ENCODE results near the gene TLCD5. TPM values are rescaled to one million over a fixed set of nuclear protein-coding genes. Genes with fewer than 3 reads are reported as not detected.

Gene TLCD5
- total RNA-seq, 4 donors from 2014 or later, result 1.3 to 9.4 (median 1.5) TPM; not detected in 1

GRCh38 chr11:120335556-120335907, 10.4 kb downstream of the TLCD5 start:
- Histone ChIP-seq H3K4me1 (peaks cover 4 to 41% (median 31%) of the 10 kb centered on the region in 4 donors), H3K36me3 (no peaks in the 10 kb centered on the region), H3K4me3 (peak overlapping the region; percentile 54 to 99 (median 78)), H3K9me3 (no peaks in the 10 kb centered on the region), H3K27me3 (no peaks in the 10 kb centered on the region), H3K27ac (peak overlapping the region; percentile 94 to 100 (median 98))
- intact Hi-C loops (cut with DNase I; ENCODE audit: low total_unique reads), result loop anchor here (2.0 kb wide), 1 partner anchor 95 kb away; no protein-coding TSS in a partner anchor
- no peak for DNase-seq
- WGBS, 2 donors (ENCODE audit: low coverage in 1 of 2), result 1 to 3% methylated on average over 3 to 19 of the region's 19 CpGs
- TF ChIP-seq POLR2AphosphoS5 (IDR thresholded peaks at IDR 0.05), result no peak
- TF ChIP-seq, protein P1, sequence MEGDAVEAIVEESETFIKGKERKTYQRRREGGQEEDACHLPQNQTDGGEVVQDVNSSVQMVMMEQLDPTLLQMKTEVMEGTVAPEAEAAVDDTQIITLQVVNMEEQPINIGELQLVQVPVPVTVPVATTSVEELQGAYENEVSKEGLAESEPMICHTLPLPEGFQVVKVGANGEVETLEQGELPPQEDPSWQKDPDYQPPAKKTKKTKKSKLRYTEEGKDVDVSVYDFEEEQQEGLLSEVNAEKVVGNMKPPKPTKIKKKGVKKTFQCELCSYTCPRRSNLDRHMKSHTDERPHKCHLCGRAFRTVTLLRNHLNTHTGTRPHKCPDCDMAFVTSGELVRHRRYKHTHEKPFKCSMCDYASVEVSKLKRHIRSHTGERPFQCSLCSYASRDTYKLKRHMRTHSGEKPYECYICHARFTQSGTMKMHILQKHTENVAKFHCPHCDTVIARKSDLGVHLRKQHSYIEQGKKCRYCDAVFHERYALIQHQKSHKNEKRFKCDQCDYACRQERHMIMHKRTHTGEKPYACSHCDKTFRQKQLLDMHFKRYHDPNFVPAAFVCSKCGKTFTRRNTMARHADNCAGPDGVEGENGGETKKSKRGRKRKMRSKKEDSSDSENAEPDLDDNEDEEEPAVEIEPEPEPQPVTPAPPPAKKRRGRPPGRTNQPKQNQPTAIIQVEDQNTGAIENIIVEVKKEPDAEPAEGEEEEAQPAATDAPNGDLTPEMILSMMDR (IDR thresholded peaks at IDR 0.05), result peak in 1 of 5 experiments; percentile 11
- in situ Hi-C loops (cut with MboI; ENCODE audit: low pct_ligation_motif_present in 1 of 4, low pct_unique_long_range_greater_than_20kb in 1 of 4, low sequenced_read_pairs in 3 of 4), result loop anchor here in 1 of 4 donors (25.0 kb wide), 1 partner anchor 102 kb away; no protein-coding TSS in a partner anchor

DNA sequence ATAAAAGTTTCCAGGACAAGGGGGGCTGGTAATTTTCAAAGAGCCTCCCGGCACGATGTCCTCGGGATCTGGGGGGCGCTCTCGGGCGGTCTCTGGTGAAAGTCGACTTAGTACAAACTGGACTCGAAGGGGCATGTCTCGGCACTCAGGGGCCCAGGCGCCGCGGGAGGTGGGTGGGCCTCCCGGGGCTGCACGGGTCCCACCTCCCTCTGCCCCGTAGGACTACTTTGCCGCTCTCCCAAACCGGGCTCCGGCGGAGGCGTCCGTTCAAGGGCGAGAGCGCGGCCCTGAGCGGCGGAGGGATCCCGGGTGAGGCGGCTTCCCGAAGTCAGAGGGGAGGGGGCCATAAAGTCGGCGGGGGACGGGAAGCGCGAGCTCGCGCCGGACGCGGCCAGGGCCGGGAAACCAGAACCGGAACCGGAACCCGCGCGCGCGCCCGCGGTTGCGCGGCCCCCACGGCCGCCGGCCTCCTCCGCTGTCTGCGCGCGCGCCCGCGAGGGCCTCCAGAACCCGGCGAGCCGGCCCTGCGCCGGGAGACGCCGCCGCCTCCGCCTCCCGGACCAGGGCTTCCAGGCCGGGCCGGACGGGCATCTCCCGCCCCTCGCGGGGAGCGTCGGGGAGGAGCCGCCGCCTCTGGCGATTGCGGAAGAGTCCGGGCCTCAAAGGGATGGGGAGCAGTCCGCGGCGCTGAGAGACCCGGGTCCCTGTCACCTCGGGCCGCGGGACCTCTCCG, 11.0 kb downstream of the TLCD5 start, which contains the start of gene ARHGEF12:
Gene ARHGEF12, plus strand, starts transcription at position 506 of the 733 bp plus-strand sequence. CDS start 831 bp downstream, outside the sequence.
- Histone ChIP-seq H3K36me3 (no peaks in the 10 kb centered on the region), H3K27ac (peak within 1 kb of the TSS; percentile 94 to 100 (median 98)), H3K9me3 (no peaks in the 10 kb centered on the region), H3K4me1 (peaks cover 7 to 46% (median 36%) of the 10 kb centered on the region in 4 donors), H3K27me3 (no peaks in the 10 kb centered on the region), H3K4me3 (peak within 1 kb of the TSS; percentile 72 to 99 (median 82))
- 1% methylated on average over 65 of the region's 92 CpGs; no CpG with 5 or more reads in 1 of the 2 donors for WGBS, 2 donors (ENCODE audit: low coverage in 1 of 2)
- TF ChIP-seq EP300 (IDR thresholded peaks at IDR 0.05; ENCODE audit: low read depth) (no peak), POLR2AphosphoS5 (IDR thresholded peaks at IDR 0.05) (peak; percentile 31 to 80 (median 77)), POLR2A (IDR thresholded peaks at IDR 0.05) (peak; percentile 79)
- TF ChIP-seq, protein P1 (IDR thresholded peaks at IDR 0.05), result peak in 4 of 5 experiments; percentile 1 to 30 (median 18)
- intact Hi-C loops (cut with DNase I; ENCODE audit: low total_unique reads) (loop anchor here (2.0 kb wide), 1 partner anchor 95 kb away; no protein-coding TSS in a partner anchor), in situ Hi-C loops (cut with MboI; ENCODE audit: low pct_ligation_motif_present in 1 of 4, low pct_unique_long_range_greater_than_20kb in 1 of 4, low sequenced_read_pairs in 3 of 4) (loop anchor here in 1 of 4 donors (25.0 kb wide), 1 partner anchor 101 kb away; no protein-coding TSS in a partner anchor)
- peak; percentile 96 for DNase-seq

DNA sequence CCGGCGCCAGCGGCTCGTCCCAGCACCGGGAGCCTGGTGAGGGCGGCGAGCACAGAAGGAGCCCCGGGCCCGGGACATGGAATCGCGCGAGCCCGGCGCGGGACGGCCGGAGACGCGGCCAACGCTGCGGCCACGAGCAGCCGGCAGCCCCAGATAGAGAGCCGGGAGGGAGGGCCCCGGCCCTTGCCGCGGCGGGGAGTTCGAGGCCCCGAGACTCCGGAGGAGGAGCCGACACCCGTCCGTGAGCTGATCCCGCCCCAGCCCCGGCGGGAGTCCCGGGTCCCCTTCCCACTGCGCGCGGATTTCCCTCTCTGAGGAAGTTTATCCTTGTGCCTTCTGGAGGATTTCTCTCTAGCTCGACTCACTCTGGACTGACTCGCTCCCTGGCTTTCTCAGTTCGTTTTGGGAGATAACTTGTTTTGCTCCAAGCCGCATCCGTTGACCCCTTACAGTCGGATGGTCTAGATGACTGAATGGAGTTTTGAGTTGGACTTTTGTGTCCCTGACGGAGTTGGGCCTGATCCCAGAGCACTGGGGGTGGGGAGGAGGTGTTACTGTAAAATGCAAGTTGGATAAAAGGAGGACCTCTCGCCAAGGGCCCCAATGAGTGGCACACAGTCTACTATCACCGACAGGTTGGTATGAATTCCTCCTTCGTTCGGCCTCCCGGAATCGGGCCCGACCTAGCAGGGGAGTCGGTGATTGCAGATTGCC, 11.7 kb downstream of the TLCD5 start:
- intact Hi-C loops (cut with DNase I; ENCODE audit: low total_unique reads), result no loop called here
- Histone ChIP-seq H3K4me3 (peak overlapping the region; percentile 72 to 99 (median 82)), H3K36me3 (no peaks in the 10 kb centered on the region), H3K9me3 (no peaks in the 10 kb centered on the region), H3K4me1 (peaks cover 8 to 50% (median 37%) of the 10 kb centered on the region in 4 donors), H3K27me3 (no peaks in the 10 kb centered on the region), H3K27ac (peak overlapping the region; percentile 94 to 100 (median 98))
- TF ChIP-seq EP300 (IDR thresholded peaks at IDR 0.05; ENCODE audit: low read depth) (no peak), POLR2AphosphoS5 (IDR thresholded peaks at IDR 0.05) (peak in 1 of 3 donors; percentile 1)
- peak; percentile 62 for DNase-seq
- in situ Hi-C loops (cut with MboI; ENCODE audit: low pct_ligation_motif_present in 1 of 4, low pct_unique_long_range_greater_than_20kb in 1 of 4, low sequenced_read_pairs in 3 of 4), result loop anchor here in 1 of 4 donors (25.0 kb wide), 1 partner anchor 101 kb away; no protein-coding TSS in a partner anchor
- WGBS, 2 donors (ENCODE audit: low coverage in 1 of 2), result 1% methylated on average over 56 of the region's 56 CpGs; no CpG with 5 or more reads in 1 of the 2 donors

GRCh38 chr11:120337355-120338106, 12.4 kb downstream of the TLCD5 start:
- peak overlapping the region; percentile 94 to 100 (median 98) for H3K27ac ChIP-seq
- H3K27me3 ChIP-seq, result no peaks in the 10 kb centered on the region
- no peak for TF ChIP-seq POLR2AphosphoS5 (IDR thresholded peaks at IDR 0.05)
- TF ChIP-seq POLR2A (IDR thresholded peaks at IDR 0.05), result no peak
- TF ChIP-seq, protein P1 (IDR thresholded peaks at IDR 0.05), result no peak
- TF ChIP-seq EP300 (IDR thresholded peaks at IDR 0.05; ENCODE audit: low read depth), result no peak
- DNase-seq, result no peak
- WGBS, 2 donors (ENCODE audit: low coverage in 1 of 2), result 7 to 12% methylated on average over 11 to 18 of the region's 18 CpGs
- intact Hi-C loops (cut with DNase I; ENCODE audit: low total_unique reads) (no loop called here), in situ Hi-C loops (cut with MboI; ENCODE audit: low pct_ligation_motif_present in 1 of 4, low pct_unique_long_range_greater_than_20kb in 1 of 4, low sequenced_read_pairs in 3 of 4) (loop anchor here in 1 of 4 donors (25.0 kb wide), 1 partner anchor 100 kb away; no protein-coding TSS in a partner anchor)
- no peaks in the 10 kb centered on the region for H3K36me3 ChIP-seq
- H3K4me1 ChIP-seq, result peaks cover 8 to 55% (median 37%) of the 10 kb centered on the region in 4 donors
- H3K4me3 ChIP-seq, result peak overlapping the region; percentile 72 to 99 (median 82)
- H3K9me3 ChIP-seq, result no peaks in the 10 kb centered on the region
